IMR-90 (cell line): ENCODE data around the gene ZNF202. TPM values are rescaled to one million over a fixed set of nuclear protein-coding genes. Genes with fewer than 3 reads are reported as not detected.

Experiments
- ATAC-seq: fragments of 200-7000 bp; cut with Tn5 transposase; 2 replicates; pipeline ENCODE4 v1.9.1; 2020; ENCODE audit warnings: low read depth, mild to moderate bottlenecking, moderate library complexity
- BruUV-seq: library from RNA; stranded (reverse); fragments of 400-500 nt; replicated peaks from 2 replicates; lab custom pipeline; 2021; lab: Mats Ljungman, UMichigan
- CTCF ChIA-PET: fragments of 300-600 bp; formaldehyde crosslinking; extraction: SDS; loops from one replicate; lab custom pipeline; 2021; ENCODE audit warnings: antibody characterized with exemption; lab: Yijun Ruan, JAX
- POLR2A ChIA-PET: fragments of 300-600 bp; sonication (Branson Sonifier 250); formaldehyde crosslinking; loops from one replicate; lab custom pipeline; 2022; ENCODE audit warnings: antibody characterized with exemption; ENCODE audit not compliant: unreplicated experiment; lab: Charles Lee
- DNase-seq: peaks from one replicate; pipeline ENCODE4 v3.0.0; 2013
- H2AFZ ChIP-seq: replicated peaks from 2 replicates; pipeline ENCODE3; 2013; ENCODE audit warnings: low read length, mild to moderate bottlenecking; ENCODE audit not compliant: poor library complexity
- H2AK5ac ChIP-seq: 2 replicates; pipeline ENCODE4 v1.6.1; 2013; ENCODE audit warnings: low read depth, low read length, inconsistent platforms
- H2AK9ac ChIP-seq: replicated peaks from 2 replicates; pipeline ENCODE3; 2013; ENCODE audit warnings: mild to moderate bottlenecking, low read depth, low read length, moderate library complexity; ENCODE audit not compliant: poor library complexity
- H2BK120ac ChIP-seq: 2 replicates; pipeline ENCODE4 v1.6.1; 2013; ENCODE audit warnings: low read depth, low read length, inconsistent platforms
- H2BK15ac ChIP-seq: 3 replicates; pipeline ENCODE4 v1.6.1; 2013; ENCODE audit warnings: low read depth, low read length, inconsistent platforms
- H2BK20ac ChIP-seq: 2 replicates; pipeline ENCODE4 v1.6.1; 2013; ENCODE audit warnings: low read depth, mild to moderate bottlenecking, inconsistent platforms, low read length, moderate library complexity
- H2BK5ac ChIP-seq: 2 replicates; pipeline ENCODE4 v1.6.1; 2013; ENCODE audit warnings: mild to moderate bottlenecking, low read depth, low read length, inconsistent platforms; ENCODE audit not compliant: poor library complexity, severe bottlenecking
- H3K14ac ChIP-seq: replicated peaks from 2 replicates; pipeline ENCODE4 v1.6.1; 2013; ENCODE audit warnings: low read depth, low read length, inconsistent platforms
- H3K18ac ChIP-seq: 2 replicates; pipeline ENCODE4 v1.6.1; 2013; ENCODE audit warnings: low read depth, low read length, control low read depth
- H3K23ac ChIP-seq: 2 replicates; pipeline ENCODE4 v1.6.1; 2013; ENCODE audit warnings: low read depth, low read length, inconsistent platforms
- H3K27ac ChIP-seq: 2 replicates; pipeline ENCODE4 v1.5.1; 2013; ENCODE audit warnings: mild to moderate bottlenecking, control low read depth, low read length; ENCODE audit not compliant: insufficient read depth
- H3K27me3 ChIP-seq: 2 replicates; pipeline ENCODE4 v1.6.1; 2013; ENCODE audit warnings: low read length; ENCODE audit not compliant: control insufficient read depth, insufficient read depth
- H3K36me3 ChIP-seq: 2 replicates; pipeline ENCODE4 v1.6.1; 2013; ENCODE audit warnings: low read length, mixed read lengths; ENCODE audit not compliant: control insufficient read depth, insufficient read depth
- H3K4ac ChIP-seq: 2 replicates; pipeline ENCODE4 v1.6.1; 2013; ENCODE audit warnings: low read depth, low read length, inconsistent platforms
- H3K4me1 ChIP-seq: 2 replicates; pipeline ENCODE4 v1.6.1; 2013; ENCODE audit warnings: low read length, mixed read lengths; ENCODE audit not compliant: control insufficient read depth, insufficient read depth
- H3K4me2 ChIP-seq: 2 replicates; pipeline ENCODE4 v1.6.1; 2013; ENCODE audit warnings: low read depth, mild to moderate bottlenecking, control low read depth, low read length, moderate library complexity
- H3K4me3 ChIP-seq: 2 replicates; pipeline ENCODE4 v1.5.1; 2013; ENCODE audit warnings: low read depth, mild to moderate bottlenecking, control low read depth, low read length, moderate library complexity; ENCODE audit not compliant: insufficient read depth
- H3K56ac ChIP-seq: 2 replicates; pipeline ENCODE4 v1.6.1; 2013; ENCODE audit warnings: low read length, inconsistent platforms; ENCODE audit not compliant: insufficient read depth; ENCODE audit errors: extremely low read depth
- H3K79me1 ChIP-seq, 2 experiments: 2 replicates each; pipeline ENCODE4 v1.6.1; 2013; ENCODE audit warnings: low read length in 2 of 2, inconsistent platforms in 1 of 2, low read depth in 1 of 2
- H3K9ac ChIP-seq: 2 replicates; pipeline ENCODE4 v1.6.1; 2013; ENCODE audit warnings: low read depth, low read length, control low read depth
- H3K9me1 ChIP-seq: 2 replicates; pipeline ENCODE4 v1.6.1; 2013; ENCODE audit warnings: low read length, inconsistent platforms; ENCODE audit not compliant: insufficient read depth
- H3K9me3 ChIP-seq: 2 replicates; pipeline ENCODE4 v1.6.1; 2013; ENCODE audit warnings: low read length; ENCODE audit not compliant: control insufficient read depth, insufficient read depth
- H4K20me1 ChIP-seq: 2 replicates; pipeline ENCODE4 v1.6.1; 2013; ENCODE audit warnings: low read length, inconsistent platforms; ENCODE audit not compliant: insufficient read depth
- H4K5ac ChIP-seq: 2 replicates; pipeline ENCODE4 v1.6.1; 2013; ENCODE audit warnings: mild to moderate bottlenecking, low read depth, low read length, control low read depth
- H4K8ac ChIP-seq, 2 experiments: 2 replicates each; pipeline ENCODE4 v1.6.1; 2013; ENCODE audit warnings: low read depth in 2 of 2, low read length in 2 of 2, control low read depth in 1 of 2, inconsistent platforms in 1 of 2
- H4K91ac ChIP-seq: 2 replicates; pipeline ENCODE4 v1.6.1; 2013; ENCODE audit warnings: low read depth, low read length, inconsistent platforms; ENCODE audit not compliant: insufficient read depth
- BHLHE40 ChIP-seq: fragments of 150-350 bp; IDR thresholded peaks from 2 replicates; pipeline ENCODE4 v1.6.1; 2016; ENCODE audit warnings: mild to moderate bottlenecking, low read depth, low read length
- CEBPB ChIP-seq: IDR thresholded peaks from 2 replicates; pipeline ENCODE4 v1.6.1; 2012; ENCODE audit warnings: low read depth, low read length, improper control_type of control experiment
- MAFK ChIP-seq: IDR thresholded peaks from 2 replicates; pipeline ENCODE4 v1.6.1; 2012; ENCODE audit warnings: low read depth, low read length, improper control_type of control experiment
- MXI1 ChIP-seq: IDR thresholded peaks from 2 replicates; pipeline ENCODE4 v1.6.1; 2012; ENCODE audit warnings: low read depth, mild to moderate bottlenecking, low read length, moderate library complexity, borderline replicate concordance
- POLR2A ChIP-seq: IDR thresholded peaks from 2 replicates; pipeline ENCODE4 v1.6.1; 2012; ENCODE audit warnings: mild to moderate bottlenecking, low read depth, low read length
- SMC3 ChIP-seq: fragments of 150-350 bp; IDR thresholded peaks from 2 replicates; pipeline ENCODE4 v1.6.1; 2016; ENCODE audit warnings: low read depth, mild to moderate bottlenecking, antibody characterized with exemption, low read length, moderate library complexity
- WGBS, 2 experiments: methylation state at CpG; one replicate each; pipeline versions ENCODE4 v1.1.5 to v1.1.7; 2013; ENCODE audit warnings: missing lambda C conversion rate in 2 of 2; ENCODE audit not compliant: insufficient read length in 1 of 2; ENCODE audit errors: extremely low coverage in 2 of 2; 5-methylcytosine and 5-hydroxymethylcytosine counted together
- dilution Hi-C: fragments of 300-500 bp; cut with HindIII; formaldehyde crosslinking; loops from one replicate; pipeline ENCODE4 v1.14.3; 2018; ENCODE audit warnings: low sequenced_read_pairs; ENCODE audit not compliant: unreplicated experiment
- in situ Hi-C: fragments of 300-500 bp; cut with MboI; formaldehyde crosslinking; loops from 3 replicates; pipeline ENCODE4 v1.14.3; 2019; ENCODE audit warnings: low sequenced_read_pairs, inconsistent platforms, mixed read lengths
- intact Hi-C: fragments of 100-400 bp; cut with micrococcal nuclease; formaldehyde crosslinking; loops from 2 replicates; pipeline ENCODE4 v1.10.0; 2022
- polyA plus RNA-seq, 3 experiments: library from polyadenylated mRNA; depleted of rRNA; stranded (reverse); fragments of >200 nt; gene quantifications; 2 replicates each; pipeline ENCODE4 v1.2.3, GENCODE V29; 2012; ENCODE audit warnings: low replicate concordance in 1 of 3
- total RNA-seq: library from RNA; depleted of rRNA; stranded (reverse); fragments of >200 nt; gene quantifications from 2 replicates; pipeline ENCODE4 v1.2.3, GENCODE V29; 2012
- TF ChIP-seq, protein P1 (sequence below): fragments of 150-350 bp; IDR thresholded peaks from 2 replicates; pipeline ENCODE4 v1.6.1; 2017; ENCODE audit warnings: mild to moderate bottlenecking, antibody characterized with exemption, low read length, low read depth

Gene ZNF202
- total and polyA plus RNA-seq, 2 of the 4 experiments (the other 2 are of a cell fraction) = 7.7 to 8.2 TPM

DNA sequence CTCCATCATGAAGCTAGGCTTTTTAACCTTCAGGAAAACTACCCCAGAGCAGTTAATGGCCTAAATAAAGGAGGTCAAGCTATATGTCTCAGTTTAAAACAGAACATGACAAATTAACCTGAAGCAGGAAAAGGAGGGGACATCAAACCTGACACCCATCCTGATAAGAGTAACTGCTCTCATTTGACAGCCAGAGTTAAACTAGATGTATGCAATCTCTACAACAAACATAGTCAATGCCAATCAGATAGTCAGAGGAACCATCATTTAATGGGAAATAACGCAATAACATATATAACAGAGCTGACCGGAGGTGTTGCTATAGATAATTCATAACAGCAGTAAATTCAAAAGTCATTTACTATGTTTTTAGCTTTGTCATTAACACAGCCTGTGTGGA, 3.1 kb downstream of the ZNF202 start:
- Histone ChIP-seq H3K4me3 (no peak overlapping the region), H3K4me2 (no peak overlapping the region), H3K56ac (no peak overlapping the region), H2BK20ac (no peak overlapping the region), H4K5ac (no peak overlapping the region), H3K27ac (no peak overlapping the region), H2BK120ac (no peak overlapping the region), H2AFZ (no peak overlapping the region), H3K23ac (no peak overlapping the region; the same call in 1 of the 2 replicates), H2AK9ac (no peak overlapping the region), H3K9ac (no peak overlapping the region), H3K36me3 (peaks cover 7% of the 10 kb centered on the region), H3K9me1 (0 out of 2 replicates have a peak, but pooled peaks cover 5% of the 10 kb centered on the region), H3K4ac (no peak overlapping the region), H3K9me3 (no peaks in the 10 kb centered on the region), H2BK5ac (no peak overlapping the region), H4K8ac (no peak overlapping the region), H4K91ac (no peak overlapping the region), H4K20me1 (no peaks in the 10 kb centered on the region), H2BK15ac (no peak overlapping the region), H3K4me1 (peaks cover 4% of the 10 kb centered on the region; the same call in 1 of the 2 replicates), H3K79me1 (peaks cover 39 to 51% of the 10 kb centered on the region in 2 experiments), H3K14ac (no peak overlapping the region), H3K18ac (no peak overlapping the region), H2AK5ac (no peak overlapping the region), H3K27me3 (no peaks in the 10 kb centered on the region)
- in situ Hi-C loops (no loop called here), dilution Hi-C loops (no loop called here), intact Hi-C loops (no loop called here)
- POLR2A ChIA-PET = no interaction called here
- no peak for TF ChIP-seq BHLHE40
- TF ChIP-seq CEBPB = no peak
- TF ChIP-seq SMC3 = no peak
- TF ChIP-seq POLR2A = no peak
- TF ChIP-seq, protein P1, sequence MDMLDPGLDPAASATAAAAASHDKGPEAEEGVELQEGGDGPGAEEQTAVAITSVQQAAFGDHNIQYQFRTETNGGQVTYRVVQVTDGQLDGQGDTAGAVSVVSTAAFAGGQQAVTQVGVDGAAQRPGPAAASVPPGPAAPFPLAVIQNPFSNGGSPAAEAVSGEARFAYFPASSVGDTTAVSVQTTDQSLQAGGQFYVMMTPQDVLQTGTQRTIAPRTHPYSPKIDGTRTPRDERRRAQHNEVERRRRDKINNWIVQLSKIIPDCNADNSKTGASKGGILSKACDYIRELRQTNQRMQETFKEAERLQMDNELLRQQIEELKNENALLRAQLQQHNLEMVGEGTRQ = no peak
- TF ChIP-seq MAFK = no peak
- no peak for TF ChIP-seq MXI1
- DNase-seq (no peak), ATAC-seq (no peak)
- no TSS peak for BruUV-seq
- no CpG with 5 or more reads among the region's 2 CpGs for WGBS, 2 experiments
- CTCF ChIA-PET = no interaction called here
